Mesangial cell (primary cell): ENCODE measurements around the gene CFD. TPM values are rescaled to one million over a fixed set of nuclear protein-coding genes. Genes with fewer than 3 reads are reported as not detected.

Source experiments
- total RNA-seq: library from RNA; depleted of rRNA; stranded (reverse); fragments of >200 nt; gene quantifications from 2 replicates; pipeline ENCODE4 v1.2.3, GENCODE V29; 2015

The CFD gene
- 0.81 and 7.0 TPM in 2 replicates for total RNA-seq

GRCh38 chr19:858868-859843 lies at the start of gene CFD:
CFD (plus strand) TSS chr19:859664; CDS start chr19:859690, 26 bp downstream.

DNA sequence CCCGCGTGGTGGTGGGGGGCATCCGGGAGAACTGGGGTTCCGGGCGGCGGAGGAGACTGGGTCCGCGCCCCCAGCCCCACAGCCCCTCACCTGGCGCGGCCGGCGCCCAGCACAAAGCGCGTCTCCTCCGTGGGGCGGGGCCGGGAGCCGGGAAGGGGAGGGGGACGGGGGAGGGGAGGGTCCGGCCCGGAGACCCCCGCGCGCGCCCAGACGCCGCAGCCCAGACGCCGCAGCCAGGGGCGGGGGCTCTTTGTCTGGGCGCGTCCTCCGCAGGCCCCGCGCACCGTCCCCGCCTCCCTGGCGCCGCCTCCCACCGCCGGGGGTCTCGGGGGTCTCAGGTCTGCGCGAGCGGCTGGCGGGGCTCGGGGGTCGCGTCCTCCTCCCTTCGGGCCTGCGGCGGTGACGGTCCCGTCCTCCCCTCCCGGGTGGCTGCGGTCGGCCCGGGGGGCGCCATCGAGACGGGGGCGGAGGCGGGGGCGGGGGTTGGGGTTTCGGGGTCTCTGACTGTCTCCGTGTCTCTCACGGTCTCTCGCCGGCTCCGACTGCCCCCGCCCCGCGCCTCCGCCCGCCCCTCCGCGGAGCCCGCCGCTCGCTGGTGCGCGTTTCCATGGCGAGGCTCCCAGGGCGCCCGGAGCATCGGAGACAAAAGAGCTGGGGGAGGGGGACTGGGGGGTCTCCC lies 37.5 kb upstream of the CFD start, which contains the start of gene PLPPR3:
Gene PLPPR3, minus strand, starts transcription at position 131 of the 679 bp plus-strand sequence. CDS start 396 bp downstream, outside the sequence.

GRCh38 chr19:827710-828321 lies 31.6 kb upstream of the CFD start, which contains the start of gene AZU1:
AZU1 (plus strand) TSS chr19:827837; CDS start chr19:827847, 10 bp downstream.

DNA sequence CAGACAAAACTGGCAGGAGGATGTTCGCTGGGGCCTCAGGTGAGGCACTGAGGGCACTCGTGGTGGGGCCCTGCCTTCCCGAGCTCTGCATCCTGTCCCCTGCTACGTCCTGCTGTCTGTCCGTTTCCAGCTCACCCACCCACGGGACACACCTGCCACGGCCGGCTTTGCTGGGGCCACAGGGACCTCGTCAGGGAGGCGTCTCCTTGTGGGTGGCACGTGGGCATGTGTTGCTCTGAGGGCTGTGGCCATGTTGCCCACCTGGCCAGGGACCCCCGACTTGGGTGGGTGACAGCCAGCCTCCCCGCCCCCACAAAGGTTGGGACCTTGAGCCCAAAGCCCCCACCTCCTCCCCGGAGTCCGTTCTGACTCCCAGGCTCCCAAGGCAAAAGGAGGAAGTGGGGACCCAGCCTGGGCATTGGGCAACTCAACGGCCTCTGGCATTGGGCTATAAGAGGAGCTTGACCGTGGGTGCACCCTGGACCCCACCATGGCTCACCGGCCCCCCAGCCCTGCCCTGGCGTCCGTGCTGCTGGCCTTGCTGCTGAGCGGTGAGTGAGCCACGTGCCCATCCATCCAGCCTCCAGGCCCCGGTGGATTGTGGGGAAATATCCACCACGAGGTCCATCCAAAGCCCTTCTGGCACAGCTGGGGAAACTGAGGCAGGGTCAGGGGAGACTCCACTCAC lies 18.8 kb upstream of the CFD start, which contains the start of gene PRTN3:
Gene PRTN3, plus strand, starts transcription at position 481 of the 688 bp plus-strand sequence. Its CDS starts 10 bp downstream, at position 491.

GRCh38 chr19:852136-853013 lies 7.1 kb upstream of the CFD start, which contains the start of gene ELANE:
ELANE (plus strand) TSS chr19:852303; CDS start chr19:852329, 26 bp downstream.

GRCh38 chr19:892894-893689 lies 33.6 kb downstream of the CFD start, which contains the start of the genes MED16 and RNU6-9:
MED16 (minus strand) TSS chr19:893187; CDS start chr19:891131, 2,056 bp downstream.
RNU6-9 (plus strand) TSS chr19:893484.

Other genes with a start within 250 kb of the CFD start
- 40.4 and 65.2 TPM in 2 replicates for gene POLRMT, start 226.1 kb upstream of the CFD start, total RNA-seq
- gene FGF22, start 219.8 kb upstream of the CFD start, total RNA-seq = 0.16 and 0.51 TPM in 2 replicates
- gene RNF126, start 196.4 kb upstream of the CFD start, total RNA-seq = 82.0 and 136 TPM in 2 replicates
- gene FSTL3, start 183.3 kb upstream of the CFD start, total RNA-seq = 507 and 589 TPM in 2 replicates
- gene PRSS57, start 164.2 kb upstream of the CFD start, total RNA-seq = not detected in 2 replicates
- 6.0 and 75.6 TPM in 2 replicates for gene PALM, start 150.7 kb upstream of the CFD start, total RNA-seq
- gene MISP, start 108.6 kb upstream of the CFD start, total RNA-seq = 7.0 and 20.2 TPM in 2 replicates
- 230 and 407 TPM in 2 replicates for gene PTBP1, start 62.2 kb upstream of the CFD start, total RNA-seq
- gene PLPPR3, start 37.7 kb upstream of the CFD start, total RNA-seq = 1.5 and 4.7 TPM in 2 replicates
- not detected in 2 replicates for gene AZU1, start 31.8 kb upstream of the CFD start, total RNA-seq
- gene PRTN3, start 18.7 kb upstream of the CFD start, total RNA-seq = not detected in 2 replicates
- gene ELANE, start 7.4 kb upstream of the CFD start, total RNA-seq = 0.63 TPM in 1 of 2 replicates, not detected in the other
- 63.2 and 66.3 TPM in 2 replicates for gene MED16, start 33.5 kb downstream of the CFD start, total RNA-seq
- gene RNU6-9, start 33.8 kb downstream of the CFD start, total RNA-seq = not detected in 2 replicates
- 45.5 and 61.0 TPM in 2 replicates for gene R3HDM4, start 53.6 kb downstream of the CFD start, total RNA-seq
- gene KISS1R, start 57.7 kb downstream of the CFD start, total RNA-seq = 0.13 TPM in 1 of 2 replicates, not detected in the other
- gene ARID3A, start 66.4 kb downstream of the CFD start, total RNA-seq = 22.1 and 24.1 TPM in 2 replicates
- gene WDR18, start 124.7 kb downstream of the CFD start, total RNA-seq = 91.8 and 108 TPM in 2 replicates
- gene GRIN3B, start 140.8 kb downstream of the CFD start, total RNA-seq = 0.49 and 2.5 TPM in 2 replicates
- 165 and 187 TPM in 2 replicates for gene TMEM259, start 161.5 kb downstream of the CFD start, total RNA-seq
- not detected in 2 replicates for gene RNU6-2, start 161.9 kb downstream of the CFD start, total RNA-seq
- gene CNN2, start 166.9 kb downstream of the CFD start, total RNA-seq = 407 and 539 TPM in 2 replicates
- gene ABCA7, start 180.4 kb downstream of the CFD start, total RNA-seq = 25.1 and 37.0 TPM in 2 replicates
- 3.1 and 4.8 TPM in 2 replicates for gene ARHGAP45, start 207.5 kb downstream of the CFD start, total RNA-seq
- gene POLR2E, start 235.7 kb downstream of the CFD start, total RNA-seq = 264 and 284 TPM in 2 replicates
- 420 and 659 TPM in 2 replicates for gene GPX4, start 244.3 kb downstream of the CFD start, total RNA-seq